ENCODE data around the gene SPINK13. TPM values are rescaled to one million over a fixed set of nuclear protein-coding genes. Genes with fewer than 3 reads are reported as not detected.

Gene SPINK13
- total and polyA plus RNA-seq, 2 donors (not counting 1 experiment from before 2014, with no cell fraction given): not detected

DNA sequence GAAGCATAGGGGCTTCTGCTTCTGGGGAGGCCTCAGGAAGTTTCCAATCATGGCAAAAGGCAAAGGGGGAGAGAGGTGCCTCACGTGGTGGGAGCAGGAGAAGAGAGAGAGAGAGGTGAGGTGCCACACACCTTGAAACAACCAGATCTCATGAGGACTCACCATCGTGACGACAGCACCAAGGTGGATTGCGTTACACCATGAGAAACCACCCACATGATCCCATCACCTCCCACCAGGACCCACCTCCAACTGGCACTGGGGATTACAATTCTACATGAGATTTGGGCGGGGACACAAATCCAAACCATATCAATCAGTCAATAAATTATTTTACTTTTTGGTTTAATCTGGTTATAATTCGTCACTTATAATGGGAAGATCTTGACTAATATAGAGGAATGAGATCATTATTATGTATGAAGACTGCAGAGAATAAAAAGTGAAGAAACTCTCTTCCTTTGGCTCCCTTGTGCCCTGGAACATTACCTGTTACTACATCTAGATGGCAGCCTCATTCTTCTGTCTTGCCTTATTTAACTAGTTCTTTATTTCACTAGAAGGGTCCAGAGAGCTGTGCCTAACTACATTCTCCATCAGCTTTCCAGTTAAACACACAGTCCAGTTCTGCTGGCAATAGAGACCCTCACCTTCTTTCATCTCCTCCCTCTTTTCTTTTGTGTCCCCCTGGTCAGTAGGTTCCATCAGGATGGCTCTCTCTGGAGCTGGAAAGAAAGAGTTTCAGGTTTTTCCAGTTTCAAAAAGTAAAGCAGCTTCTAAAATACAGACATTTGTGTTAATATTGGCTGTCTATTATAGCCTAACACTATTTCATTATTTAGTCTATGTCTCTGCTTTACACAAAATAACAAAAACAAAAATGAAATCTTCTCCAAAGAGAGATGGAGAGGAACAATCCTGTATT lies 21.9 kb downstream of the SPINK13 start:
- Histone ChIP-seq H3K27me3 (ENCODE audit: control insufficient read depth, insufficient read depth, low read length) (no peaks in the 10 kb centered on the region), H4K20me1 (ENCODE audit: control insufficient read depth, extremely low read depth, insufficient read depth, low read length) (no peaks in the 10 kb centered on the region), H3K4me1 (ENCODE audit: control insufficient read depth, extremely low read depth, insufficient read depth, low read length) (no peaks in the 10 kb centered on the region), H3K9ac (ENCODE audit: insufficient read depth, low read length) (no peak overlapping the region), H3K4me3 (replicated peaks in 1 of 4; ENCODE audit: control extremely low read depth in 1 of 4, insufficient read depth in 1 of 4, low read depth in 3 of 4, low read length in 4 of 4) (no peak overlapping the region), H3K79me2 (ENCODE audit: control insufficient read depth, insufficient read depth, low read length) (no peaks in the 10 kb centered on the region), H2AFZ (ENCODE audit: low read length) (no peak overlapping the region), H3K36me3 (ENCODE audit: control insufficient read depth, insufficient read depth, low read length) (no peaks in the 10 kb centered on the region), H3K27ac (ENCODE audit: insufficient read depth, low read length) (no peak overlapping the region), H3K4me2 (ENCODE audit: extremely low read depth, insufficient read depth, low read length) (no peak overlapping the region), H3K9me3 (ENCODE audit: control insufficient read depth, insufficient read depth, low read depth, low read length) (no peaks in the 10 kb centered on the region)
- TF ChIP-seq, protein P1, sequence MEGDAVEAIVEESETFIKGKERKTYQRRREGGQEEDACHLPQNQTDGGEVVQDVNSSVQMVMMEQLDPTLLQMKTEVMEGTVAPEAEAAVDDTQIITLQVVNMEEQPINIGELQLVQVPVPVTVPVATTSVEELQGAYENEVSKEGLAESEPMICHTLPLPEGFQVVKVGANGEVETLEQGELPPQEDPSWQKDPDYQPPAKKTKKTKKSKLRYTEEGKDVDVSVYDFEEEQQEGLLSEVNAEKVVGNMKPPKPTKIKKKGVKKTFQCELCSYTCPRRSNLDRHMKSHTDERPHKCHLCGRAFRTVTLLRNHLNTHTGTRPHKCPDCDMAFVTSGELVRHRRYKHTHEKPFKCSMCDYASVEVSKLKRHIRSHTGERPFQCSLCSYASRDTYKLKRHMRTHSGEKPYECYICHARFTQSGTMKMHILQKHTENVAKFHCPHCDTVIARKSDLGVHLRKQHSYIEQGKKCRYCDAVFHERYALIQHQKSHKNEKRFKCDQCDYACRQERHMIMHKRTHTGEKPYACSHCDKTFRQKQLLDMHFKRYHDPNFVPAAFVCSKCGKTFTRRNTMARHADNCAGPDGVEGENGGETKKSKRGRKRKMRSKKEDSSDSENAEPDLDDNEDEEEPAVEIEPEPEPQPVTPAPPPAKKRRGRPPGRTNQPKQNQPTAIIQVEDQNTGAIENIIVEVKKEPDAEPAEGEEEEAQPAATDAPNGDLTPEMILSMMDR (conservative IDR thresholded peaks at IDR 0.05 in 1 of 2, IDR thresholded peaks at IDR 0.05 in 1 of 2; ENCODE audit: low read depth in 1 of 2, low read length in 2 of 2): peak; percentile 29 to 60
- no peak for TF ChIP-seq EZH2 (IDR thresholded peaks at IDR 0.05; ENCODE audit: low read length, missing control alignments)
- DNase-seq (ENCODE audit: low read depth in 2 of 2): peak in 1 of 2 donors; percentile 47

DNA sequence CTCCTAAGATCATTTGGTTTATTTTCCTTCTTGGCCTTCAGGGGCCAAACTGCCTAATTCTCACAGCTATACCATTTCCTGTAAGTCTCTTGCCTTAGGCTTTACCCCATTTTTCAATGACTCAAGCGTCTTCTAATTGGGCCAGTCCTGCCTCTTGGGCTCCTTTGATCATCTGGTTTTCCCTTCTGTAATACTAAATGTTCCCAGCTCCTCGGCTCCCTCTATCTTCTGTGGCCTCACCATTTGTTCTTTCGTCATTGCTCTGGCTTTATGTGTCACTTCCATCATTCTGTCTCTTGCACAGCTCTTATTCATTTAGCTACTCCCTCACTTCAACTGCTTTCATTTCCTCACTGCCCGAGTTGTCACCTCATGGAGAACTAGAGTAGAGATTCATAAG lies 29.1 kb downstream of the SPINK13 start:
- H3K36me3 ChIP-seq (ENCODE audit: control insufficient read depth, insufficient read depth, low read length): no peaks in the 10 kb centered on the region
- no peak overlapping the region for H3K27ac ChIP-seq (ENCODE audit: insufficient read depth, low read length)
- no peak for DNase-seq (ENCODE audit: low read depth in 2 of 2)
- TF ChIP-seq EZH2 (IDR thresholded peaks at IDR 0.05; ENCODE audit: low read length, missing control alignments): no peak
- TF ChIP-seq, protein P1 (conservative IDR thresholded peaks at IDR 0.05 in 1 of 2, IDR thresholded peaks at IDR 0.05 in 1 of 2; ENCODE audit: low read depth in 1 of 2, low read length in 2 of 2): no peak
- H3K27me3 ChIP-seq (ENCODE audit: control insufficient read depth, insufficient read depth, low read length): no peaks in the 10 kb centered on the region
- H3K4me2 ChIP-seq (ENCODE audit: extremely low read depth, insufficient read depth, low read length): no peak overlapping the region
- no peak overlapping the region for H3K4me3 ChIP-seq (replicated peaks in 1 of 4; ENCODE audit: control extremely low read depth in 1 of 4, insufficient read depth in 1 of 4, low read depth in 3 of 4, low read length in 4 of 4)
- H3K9me3 ChIP-seq (ENCODE audit: control insufficient read depth, insufficient read depth, low read depth, low read length): no peaks in the 10 kb centered on the region
- H2AFZ ChIP-seq (ENCODE audit: low read length): no peak overlapping the region
- H3K9ac ChIP-seq (ENCODE audit: insufficient read depth, low read length): no peak overlapping the region
- H4K20me1 ChIP-seq (ENCODE audit: control insufficient read depth, extremely low read depth, insufficient read depth, low read length): no peaks in the 10 kb centered on the region
- H3K4me1 ChIP-seq (ENCODE audit: control insufficient read depth, extremely low read depth, insufficient read depth, low read length): no peaks in the 10 kb centered on the region
- H3K79me2 ChIP-seq (ENCODE audit: control insufficient read depth, insufficient read depth, low read length): no peaks in the 10 kb centered on the region

DNA sequence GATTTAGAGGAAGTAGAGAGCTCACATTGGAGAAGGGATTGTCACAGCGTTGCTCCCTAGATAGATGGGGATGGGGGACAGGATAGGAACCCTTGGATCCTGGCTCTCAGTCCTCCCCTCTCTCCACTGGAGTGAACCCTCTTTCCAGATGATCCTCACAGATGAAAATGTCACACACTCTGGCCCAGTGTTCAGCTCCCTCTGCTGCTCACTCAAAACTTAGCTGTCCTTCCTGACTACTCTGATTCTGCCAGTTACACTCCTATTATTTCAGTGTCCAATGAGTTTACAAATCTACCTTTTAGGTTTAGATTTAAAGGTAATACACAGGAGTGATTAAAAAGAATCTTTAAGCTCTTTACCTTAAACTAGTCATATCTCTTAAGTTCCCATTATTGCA lies 37.9 kb downstream of the SPINK13 start:
- no peak overlapping the region for H3K9ac ChIP-seq (ENCODE audit: insufficient read depth, low read length)
- H2AFZ ChIP-seq (ENCODE audit: low read length): no peak overlapping the region
- no peaks in the 10 kb centered on the region for H3K36me3 ChIP-seq (ENCODE audit: control insufficient read depth, insufficient read depth, low read length)
- no peak overlapping the region for H3K4me3 ChIP-seq (replicated peaks in 1 of 4; ENCODE audit: control extremely low read depth in 1 of 4, insufficient read depth in 1 of 4, low read depth in 3 of 4, low read length in 4 of 4)
- DNase-seq (ENCODE audit: low read depth in 2 of 2): no peak
- no peak overlapping the region for H3K4me2 ChIP-seq (ENCODE audit: extremely low read depth, insufficient read depth, low read length)
- no peak overlapping the region for H3K27ac ChIP-seq (ENCODE audit: insufficient read depth, low read length)
- no peaks in the 10 kb centered on the region for H4K20me1 ChIP-seq (ENCODE audit: control insufficient read depth, extremely low read depth, insufficient read depth, low read length)
- H3K4me1 ChIP-seq (ENCODE audit: control insufficient read depth, extremely low read depth, insufficient read depth, low read length): no peaks in the 10 kb centered on the region
- no peaks in the 10 kb centered on the region for H3K27me3 ChIP-seq (ENCODE audit: control insufficient read depth, insufficient read depth, low read length)
- H3K9me3 ChIP-seq (ENCODE audit: control insufficient read depth, insufficient read depth, low read depth, low read length): no peaks in the 10 kb centered on the region
- H3K79me2 ChIP-seq (ENCODE audit: control insufficient read depth, insufficient read depth, low read length): no peaks in the 10 kb centered on the region
- TF ChIP-seq EZH2 (IDR thresholded peaks at IDR 0.05; ENCODE audit: low read length, missing control alignments): no peak
- TF ChIP-seq, protein P1 (conservative IDR thresholded peaks at IDR 0.05 in 1 of 2, IDR thresholded peaks at IDR 0.05 in 1 of 2; ENCODE audit: low read depth in 1 of 2, low read length in 2 of 2): no peak
